Neural progenitor cell (in vitro differentiated cells): ENCODE results near the gene CAPSL.

Experiments used
- CTCF ChIP-seq: fragments of 200-600 bp; sonication (generic); IDR thresholded peaks from 2 replicates; pipeline ENCODE4 v1.5.1; 2017; ENCODE audit warnings: antibody characterized with exemption, mild to moderate bottlenecking
- EZH2phosphoT487 ChIP-seq: fragments of 200-600 bp; sonication (generic); IDR thresholded peaks from 2 replicates; pipeline ENCODE4 v1.6.1; 2017; ENCODE audit warnings: antibody characterized with exemption

- no peak for TF ChIP-seq EZH2phosphoT487
- no peak for TF ChIP-seq CTCF
Observed at GRCh38 chr5:35876922-35877321, 61.5 kb downstream of the CAPSL start.
